GM12874 (cell line): ENCODE results near the gene NPW.

ENCODE experiments used
- CTCF ChIP-seq: IDR thresholded peaks from 2 replicates; pipeline ENCODE4 v1.5.1; 2011; ENCODE audit warnings: low read depth, mild to moderate bottlenecking, control low read depth, low read length, moderate library complexity; ENCODE audit not compliant: insufficient read depth

The NPW gene

GRCh38 chr16:1976951-1977874, 42.4 kb upstream of the NPW start:
- no peak for TF ChIP-seq CTCF

- TF ChIP-seq CTCF, result no peak
Measured at GRCh38 chr16:1977875-1978268, 41.7 kb upstream of the NPW start.

GRCh38 chr16:1978476-1979120, 41.0 kb upstream of the NPW start:
- no peak for TF ChIP-seq CTCF

GRCh38 chr16:1979271-1980029, 40.1 kb upstream of the NPW start:
- TF ChIP-seq CTCF, result no peak

GRCh38 chr16:1980030-1980769, 39.4 kb upstream of the NPW start:
- no peak for TF ChIP-seq CTCF

- TF ChIP-seq CTCF, result no peak
Measured at GRCh38 chr16:1980770-1981087, 38.9 kb upstream of the NPW start.

- no peak for TF ChIP-seq CTCF
Measured at GRCh38 chr16:1981398-1981836, 38.2 kb upstream of the NPW start, which contains the start of gene NOXO1. Gene NOXO1 (minus strand): TSS chr16:1981469. CDS start chr16:1981179, 290 bp downstream.
